Smooth muscle cell (in vitro differentiated cells): ENCODE measurements around the gene TRIM14. TPM values are rescaled to one million over a fixed set of nuclear protein-coding genes. Genes with fewer than 3 reads are reported as not detected.

Experiments
- DNase-seq: peaks from one replicate; lab custom pipeline; 2025; ENCODE audit not compliant: unreplicated experiment; lab: John Stamatoyannopoulos, UW
- H2AFZ ChIP-seq: fragments of 200-600 bp; sonication (generic); 2 replicates; pipeline ENCODE4 v1.6.0; 2016; ENCODE audit warnings: antibody characterized with exemption, low read depth, mild to moderate bottlenecking
- H3F3A ChIP-seq: fragments of 200-600 bp; sonication (generic); 2 replicates; pipeline ENCODE4 v1.6.0; 2017; ENCODE audit warnings: antibody characterized with exemption, low read depth
- H3K27ac ChIP-seq: fragments of 200-600 bp; sonication (generic); 2 replicates; pipeline ENCODE4 v1.5.1; 2016; ENCODE audit warnings: low read depth, mild to moderate bottlenecking
- H3K27me3 ChIP-seq: fragments of 200-600 bp; sonication (generic); 2 replicates; pipeline ENCODE4 v1.6.1; 2016; ENCODE audit warnings: low read depth, mild to moderate bottlenecking
- H3K36me3 ChIP-seq: fragments of 200-600 bp; sonication (generic); 2 replicates; pipeline ENCODE4 v1.5.1; 2016; ENCODE audit warnings: low read depth
- H3K4me1 ChIP-seq: fragments of 200-600 bp; sonication (generic); 2 replicates; pipeline ENCODE4 v1.5.1; 2016; ENCODE audit warnings: low read depth
- H3K4me2 ChIP-seq: fragments of 200-600 bp; sonication (generic); 2 replicates; pipeline ENCODE4 v1.6.0; 2016; ENCODE audit warnings: mild to moderate bottlenecking
- H3K4me3 ChIP-seq: fragments of 200-600 bp; sonication (generic); 2 replicates; pipeline ENCODE4 v1.5.1; 2016; ENCODE audit warnings: mild to moderate bottlenecking
- H3K79me2 ChIP-seq: fragments of 200-600 bp; sonication (generic); 2 replicates; pipeline ENCODE4 v1.6.0; 2016; ENCODE audit warnings: low read depth, mild to moderate bottlenecking
- H3K9ac ChIP-seq: fragments of 200-600 bp; sonication (generic); 2 replicates; pipeline ENCODE4 v1.6.0; 2016; ENCODE audit warnings: low read depth
- H3K9me3 ChIP-seq: fragments of 200-600 bp; sonication (generic); replicated peaks from 2 replicates; pipeline ENCODE4 v1.5.1; 2016; ENCODE audit warnings: low read depth
- H4K20me1 ChIP-seq: fragments of 200-600 bp; sonication (generic); 2 replicates; pipeline ENCODE4 v1.6.0; 2016; ENCODE audit warnings: low read depth
- WGBS: methylation state at CpG from one replicate; pipeline ENCODE4 v1.1.7; 2016; ENCODE audit warnings: low lambda C conversion rate; 5-methylcytosine and 5-hydroxymethylcytosine counted together
- polyA plus RNA-seq: library from polyadenylated mRNA; unstranded; fragments of >200 nt; fragmentation: Nextera tagmentation; extraction: Ambion mirVana; gene quantifications from 2 replicates; pipeline ENCODE4 v1.2.1, GENCODE V29; 2016
- total RNA-seq: library from RNA; depleted of rRNA; stranded (reverse); fragments of >200 nt; gene quantifications from 2 replicates; pipeline ENCODE4 v1.2.3, GENCODE V29; 2014
- TF ChIP-seq, protein P1 (sequence below): fragments of 200-600 bp; sonication (generic); IDR thresholded peaks from 2 replicates; pipeline ENCODE4 v1.5.1; 2017; ENCODE audit warnings: borderline replicate concordance, mild to moderate bottlenecking, antibody characterized with exemption; ENCODE audit not compliant: insufficient read depth, poor library complexity, severe bottlenecking

Gene TRIM14
- total and polyA plus RNA-seq, 2 experiments from 2014 or later, result 1.2 to 2.5 TPM

DNA sequence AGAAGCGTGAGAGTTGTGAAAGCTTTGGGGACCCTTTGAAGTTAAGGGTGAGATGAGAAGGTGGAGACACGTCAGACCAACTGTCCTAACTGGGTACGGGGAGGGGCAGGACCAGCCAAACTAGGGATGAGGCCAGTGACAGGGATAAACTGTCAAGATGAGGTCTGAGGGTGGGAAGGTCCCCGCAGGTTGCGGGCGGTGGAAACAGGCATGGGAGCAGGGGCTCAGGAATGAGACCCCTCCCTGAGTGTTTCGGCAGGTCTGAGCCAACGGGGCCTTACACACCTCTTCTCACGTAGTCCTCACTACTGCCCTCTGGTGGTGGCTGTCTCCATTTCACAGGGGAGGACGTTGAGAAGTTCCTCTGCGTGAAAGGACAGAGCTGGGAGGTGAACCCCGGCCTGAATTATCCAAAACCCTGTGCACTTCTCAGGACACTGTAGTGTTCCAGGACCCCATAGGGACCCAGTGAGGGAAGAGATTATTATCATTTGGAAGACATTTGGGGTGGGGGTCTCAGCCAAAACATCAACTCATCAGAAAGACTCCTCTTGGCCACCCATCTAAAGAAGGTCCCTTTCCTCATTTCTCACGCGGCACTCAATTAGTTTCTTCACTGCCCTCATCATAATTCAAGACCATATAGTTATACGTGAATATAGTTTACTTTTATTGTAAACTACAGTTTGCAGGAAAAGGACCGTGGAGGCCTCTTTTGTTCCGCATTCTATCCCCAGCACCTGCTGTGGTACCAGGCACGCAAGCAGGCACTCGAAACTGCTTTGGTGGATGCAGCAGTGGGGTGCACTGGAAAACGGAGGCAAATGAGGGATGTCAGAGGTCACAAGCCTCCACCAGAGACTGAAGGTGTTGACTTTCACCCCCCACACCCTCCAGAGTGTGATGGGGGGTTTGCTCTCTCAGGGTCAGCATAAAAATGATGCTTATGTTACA lies 84.2 kb downstream of the TRIM14 start:
- no peak overlapping the region for H3K9ac ChIP-seq
- peak overlapping the region; percentile 30 for H3K4me2 ChIP-seq
- no peaks in the 10 kb centered on the region for H3K79me2 ChIP-seq
- H3K4me1 ChIP-seq, result no peaks in the 10 kb centered on the region
- no peak overlapping the region for H2AFZ ChIP-seq
- TF ChIP-seq, protein P1, sequence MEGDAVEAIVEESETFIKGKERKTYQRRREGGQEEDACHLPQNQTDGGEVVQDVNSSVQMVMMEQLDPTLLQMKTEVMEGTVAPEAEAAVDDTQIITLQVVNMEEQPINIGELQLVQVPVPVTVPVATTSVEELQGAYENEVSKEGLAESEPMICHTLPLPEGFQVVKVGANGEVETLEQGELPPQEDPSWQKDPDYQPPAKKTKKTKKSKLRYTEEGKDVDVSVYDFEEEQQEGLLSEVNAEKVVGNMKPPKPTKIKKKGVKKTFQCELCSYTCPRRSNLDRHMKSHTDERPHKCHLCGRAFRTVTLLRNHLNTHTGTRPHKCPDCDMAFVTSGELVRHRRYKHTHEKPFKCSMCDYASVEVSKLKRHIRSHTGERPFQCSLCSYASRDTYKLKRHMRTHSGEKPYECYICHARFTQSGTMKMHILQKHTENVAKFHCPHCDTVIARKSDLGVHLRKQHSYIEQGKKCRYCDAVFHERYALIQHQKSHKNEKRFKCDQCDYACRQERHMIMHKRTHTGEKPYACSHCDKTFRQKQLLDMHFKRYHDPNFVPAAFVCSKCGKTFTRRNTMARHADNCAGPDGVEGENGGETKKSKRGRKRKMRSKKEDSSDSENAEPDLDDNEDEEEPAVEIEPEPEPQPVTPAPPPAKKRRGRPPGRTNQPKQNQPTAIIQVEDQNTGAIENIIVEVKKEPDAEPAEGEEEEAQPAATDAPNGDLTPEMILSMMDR, result peak; percentile 76
- H3K36me3 ChIP-seq, result no peaks in the 10 kb centered on the region
- H3K27me3 ChIP-seq, result no peaks in the 10 kb centered on the region
- 44% methylated on average over 20 of the region's 20 CpGs for WGBS
- H3K27ac ChIP-seq, result no peak overlapping the region
- H3F3A ChIP-seq, result no peaks in the 10 kb centered on the region
- peak; percentile 49 for DNase-seq
- H4K20me1 ChIP-seq, result no peaks in the 10 kb centered on the region
- no peak overlapping the region for H3K4me3 ChIP-seq
- no peaks in the 10 kb centered on the region for H3K9me3 ChIP-seq

DNA sequence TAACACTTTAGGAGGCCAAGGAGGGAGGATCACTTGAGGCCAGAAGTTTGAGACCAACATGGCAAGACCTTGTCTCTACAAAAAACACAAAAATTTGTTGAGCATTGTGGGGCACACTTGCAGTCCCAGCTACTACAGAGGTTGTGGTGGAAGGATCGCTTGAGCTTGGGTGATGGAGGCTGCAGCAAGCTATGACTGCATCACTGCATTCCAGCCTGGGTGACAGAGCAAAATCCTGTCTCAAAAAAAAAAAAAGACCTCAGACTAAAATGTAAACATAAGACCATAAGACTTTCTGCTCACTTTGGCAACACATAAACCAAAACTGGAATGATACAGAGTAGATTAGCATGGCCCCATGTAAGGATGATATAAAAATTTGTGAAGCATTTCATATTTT lies 87.1 kb downstream of the TRIM14 start:
- DNase-seq, result no peak
- Histone ChIP-seq H3K27ac (no peak overlapping the region), H3K27me3 (no peaks in the 10 kb centered on the region), H3K9me3 (no peaks in the 10 kb centered on the region), H3K9ac (no peak overlapping the region), H4K20me1 (no peaks in the 10 kb centered on the region), H3K4me1 (no peaks in the 10 kb centered on the region), H3K79me2 (no peaks in the 10 kb centered on the region), H3F3A (no peaks in the 10 kb centered on the region), H3K4me3 (no peak overlapping the region), H3K36me3 (no peaks in the 10 kb centered on the region), H3K4me2 (no peak overlapping the region), H2AFZ (no peak overlapping the region)
- TF ChIP-seq, protein P1, result no peak
- WGBS, result 79% methylated on average over 1 of the region's 1 CpG

DNA sequence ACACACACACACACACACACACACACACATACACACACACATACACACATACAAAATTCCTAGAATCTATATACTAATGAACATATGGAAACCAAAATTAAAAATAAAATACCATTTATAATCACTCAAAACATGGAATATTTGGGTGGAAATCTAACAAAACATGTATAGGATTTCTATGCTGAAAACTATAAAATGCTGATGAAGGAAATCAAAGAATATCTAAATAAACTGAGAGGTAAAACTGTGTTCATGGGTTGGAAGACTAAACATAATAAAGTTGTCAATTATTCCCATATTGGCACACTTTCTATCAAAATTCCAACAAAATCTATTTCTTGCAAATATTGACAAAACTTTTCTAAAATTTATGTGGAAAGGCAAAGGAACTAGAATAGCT lies 87.9 kb downstream of the TRIM14 start:
- TF ChIP-seq, protein P1, result no peak
- no peak for DNase-seq
- no peak overlapping the region for H2AFZ ChIP-seq

More for the DNA sequence above, 87.9 kb downstream of the TRIM14 start:
- Histone ChIP-seq H3K27ac (no peak overlapping the region), H3K36me3 (no peaks in the 10 kb centered on the region), H3F3A (no peaks in the 10 kb centered on the region), H4K20me1 (no peaks in the 10 kb centered on the region), H3K9me3 (no peaks in the 10 kb centered on the region), H3K27me3 (no peaks in the 10 kb centered on the region), H3K9ac (no peak overlapping the region), H3K79me2 (no peaks in the 10 kb centered on the region), H3K4me2 (no peak overlapping the region), H3K4me3 (no peak overlapping the region), H3K4me1 (no peaks in the 10 kb centered on the region)
